Panc1 (cell line): Measurements from ENCODE around the gene PCMT1. TPM values are rescaled to one million over a fixed set of nuclear protein-coding genes. Genes with fewer than 3 reads are reported as not detected.

ENCODE experiments used
- ATAC-seq: fragments of 200-7000 bp; cut with Tn5 transposase; 2 replicates; pipeline ENCODE4 v1.9.1; 2020; ENCODE audit warnings: mild to moderate bottlenecking, moderate library complexity
- BruUV-seq: library from RNA; stranded (reverse); fragments of 400-500 nt; replicated peaks from 2 replicates; lab custom pipeline; 2021; lab: Mats Ljungman, UMichigan
- CTCF ChIA-PET: fragments of 300-600 bp; sonication (Branson Sonifier 250); formaldehyde crosslinking; loops from one replicate; lab custom pipeline; 2022; ENCODE audit warnings: antibody characterized with exemption; lab: Charles Lee
- POLR2A ChIA-PET: fragments of 300-600 bp; sonication (Branson Sonifier 250); formaldehyde crosslinking; loops from one replicate; lab custom pipeline; 2022; ENCODE audit warnings: antibody characterized with exemption; lab: Charles Lee
- DNase-seq: peaks from one replicate; pipeline ENCODE4 v3.0.0-alpha.2; 2010; ENCODE audit warnings: low read depth, low spot score
- H3K27ac ChIP-seq: 2 replicates; pipeline ENCODE4 v1.5.1; 2011; ENCODE audit warnings: mild to moderate bottlenecking, low read length, inconsistent platforms
- H3K27me3 ChIP-seq: fragments of 200-500 bp; sonication (Bioruptor generic); 2 replicates; pipeline ENCODE4 v1.6.0; 2014; ENCODE audit warnings: low read length, inconsistent platforms; ENCODE audit not compliant: control insufficient read depth, insufficient read depth
- H3K36me3 ChIP-seq: fragments of 200-500 bp; sonication (Bioruptor generic); 2 replicates; pipeline ENCODE4 v1.5.1; 2014; ENCODE audit warnings: inconsistent platforms, mild to moderate bottlenecking, low read length, moderate library complexity; ENCODE audit not compliant: control insufficient read depth, insufficient read depth
- H3K4me1 ChIP-seq: 2 replicates; pipeline ENCODE4 v1.5.1; 2011; ENCODE audit warnings: inconsistent platforms, mild to moderate bottlenecking, low read length, moderate library complexity; ENCODE audit not compliant: control insufficient read depth, insufficient read depth
- H3K4me3 ChIP-seq, 2 experiments: 2 replicates each; pipeline ENCODE4 v1.5.1; 2011 to 2012; ENCODE audit warnings: low read depth in 2 of 2, low read length in 2 of 2, mild to moderate bottlenecking in 2 of 2, inconsistent platforms in 1 of 2, moderate library complexity in 1 of 2
- H3K9me3 ChIP-seq: fragments of 200-500 bp; sonication (Bioruptor generic); 2 replicates; pipeline ENCODE4 v1.5.1; 2014; ENCODE audit warnings: low read depth, mild to moderate bottlenecking, inconsistent platforms, low read length, moderate library complexity; ENCODE audit not compliant: control insufficient read depth, insufficient read depth
- POLR2AphosphoS5 ChIP-seq: IDR thresholded peaks from 2 replicates; pipeline ENCODE4 v1.6.1; 2012; ENCODE audit warnings: mild to moderate bottlenecking, low read depth, low read length, moderate library complexity
- SIN3A ChIP-seq: IDR thresholded peaks from 2 replicates; pipeline ENCODE4 v1.6.1; 2012; ENCODE audit warnings: low read depth, mild to moderate bottlenecking, low read length, moderate library complexity, borderline replicate concordance; ENCODE audit not compliant: insufficient read depth
- TCF7L2 ChIP-seq: IDR thresholded peaks from 2 replicates; pipeline ENCODE4 v1.6.1; 2011; ENCODE audit warnings: mild to moderate bottlenecking, low read depth, low read length, inconsistent platforms
- in situ Hi-C: cut with HindIII; loops from 2 replicates; pipeline ENCODE4 v1.10.0; 2016; ENCODE audit warnings: low sequenced_read_pairs, low pct_unique_long_range_greater_than_20kb
- intact Hi-C: fragments of 100-400 bp; cut with micrococcal nuclease; formaldehyde crosslinking; loops from one replicate; pipeline ENCODE4 v1.10.0; 2022; ENCODE audit not compliant: unreplicated experiment
- total RNA-seq: library from RNA; stranded (reverse); gene quantifications from one replicate; pipeline ENCODE4 v1.2.1, GENCODE V29; 2021; ENCODE audit not compliant: unreplicated experiment
- TF ChIP-seq, protein P1 (sequence below): fragments of 450-650 bp; IDR thresholded peaks from 2 replicates; pipeline ENCODE4 v1.5.1; 2017; ENCODE audit warnings: mild to moderate bottlenecking
- TF ChIP-seq, protein P2 (sequence below), 2 experiments: IDR thresholded peaks; 2 replicates each; pipeline ENCODE4 v1.6.1; 2011 to 2012; ENCODE audit warnings: low read depth in 2 of 2, control low read depth in 1 of 2, low read length in 1 of 2, mild to moderate bottlenecking in 1 of 2, moderate library complexity in 1 of 2; ENCODE audit not compliant: insufficient read depth in 1 of 2

PCMT1 gene
- total RNA-seq, 1 experiment from 2014 or later: 118 TPM

- no peak for TF ChIP-seq POLR2AphosphoS5
- TF ChIP-seq, protein P1, sequence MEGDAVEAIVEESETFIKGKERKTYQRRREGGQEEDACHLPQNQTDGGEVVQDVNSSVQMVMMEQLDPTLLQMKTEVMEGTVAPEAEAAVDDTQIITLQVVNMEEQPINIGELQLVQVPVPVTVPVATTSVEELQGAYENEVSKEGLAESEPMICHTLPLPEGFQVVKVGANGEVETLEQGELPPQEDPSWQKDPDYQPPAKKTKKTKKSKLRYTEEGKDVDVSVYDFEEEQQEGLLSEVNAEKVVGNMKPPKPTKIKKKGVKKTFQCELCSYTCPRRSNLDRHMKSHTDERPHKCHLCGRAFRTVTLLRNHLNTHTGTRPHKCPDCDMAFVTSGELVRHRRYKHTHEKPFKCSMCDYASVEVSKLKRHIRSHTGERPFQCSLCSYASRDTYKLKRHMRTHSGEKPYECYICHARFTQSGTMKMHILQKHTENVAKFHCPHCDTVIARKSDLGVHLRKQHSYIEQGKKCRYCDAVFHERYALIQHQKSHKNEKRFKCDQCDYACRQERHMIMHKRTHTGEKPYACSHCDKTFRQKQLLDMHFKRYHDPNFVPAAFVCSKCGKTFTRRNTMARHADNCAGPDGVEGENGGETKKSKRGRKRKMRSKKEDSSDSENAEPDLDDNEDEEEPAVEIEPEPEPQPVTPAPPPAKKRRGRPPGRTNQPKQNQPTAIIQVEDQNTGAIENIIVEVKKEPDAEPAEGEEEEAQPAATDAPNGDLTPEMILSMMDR: no peak
- TF ChIP-seq, protein P2, sequence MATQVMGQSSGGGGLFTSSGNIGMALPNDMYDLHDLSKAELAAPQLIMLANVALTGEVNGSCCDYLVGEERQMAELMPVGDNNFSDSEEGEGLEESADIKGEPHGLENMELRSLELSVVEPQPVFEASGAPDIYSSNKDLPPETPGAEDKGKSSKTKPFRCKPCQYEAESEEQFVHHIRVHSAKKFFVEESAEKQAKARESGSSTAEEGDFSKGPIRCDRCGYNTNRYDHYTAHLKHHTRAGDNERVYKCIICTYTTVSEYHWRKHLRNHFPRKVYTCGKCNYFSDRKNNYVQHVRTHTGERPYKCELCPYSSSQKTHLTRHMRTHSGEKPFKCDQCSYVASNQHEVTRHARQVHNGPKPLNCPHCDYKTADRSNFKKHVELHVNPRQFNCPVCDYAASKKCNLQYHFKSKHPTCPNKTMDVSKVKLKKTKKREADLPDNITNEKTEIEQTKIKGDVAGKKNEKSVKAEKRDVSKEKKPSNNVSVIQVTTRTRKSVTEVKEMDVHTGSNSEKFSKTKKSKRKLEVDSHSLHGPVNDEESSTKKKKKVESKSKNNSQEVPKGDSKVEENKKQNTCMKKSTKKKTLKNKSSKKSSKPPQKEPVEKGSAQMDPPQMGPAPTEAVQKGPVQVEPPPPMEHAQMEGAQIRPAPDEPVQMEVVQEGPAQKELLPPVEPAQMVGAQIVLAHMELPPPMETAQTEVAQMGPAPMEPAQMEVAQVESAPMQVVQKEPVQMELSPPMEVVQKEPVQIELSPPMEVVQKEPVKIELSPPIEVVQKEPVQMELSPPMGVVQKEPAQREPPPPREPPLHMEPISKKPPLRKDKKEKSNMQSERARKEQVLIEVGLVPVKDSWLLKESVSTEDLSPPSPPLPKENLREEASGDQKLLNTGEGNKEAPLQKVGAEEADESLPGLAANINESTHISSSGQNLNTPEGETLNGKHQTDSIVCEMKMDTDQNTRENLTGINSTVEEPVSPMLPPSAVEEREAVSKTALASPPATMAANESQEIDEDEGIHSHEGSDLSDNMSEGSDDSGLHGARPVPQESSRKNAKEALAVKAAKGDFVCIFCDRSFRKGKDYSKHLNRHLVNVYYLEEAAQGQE (IDR thresholded peaks at IDR 0.05; ENCODE audit: insufficient read depth in 1 of 2, low read depth in 2 of 2, low read length in 1 of 2): no peak
- TF ChIP-seq SIN3A: no peak
- no peak for TF ChIP-seq TCF7L2
- DNase-seq: no peak
- intact Hi-C loops (no loop called here), in situ Hi-C loops (no loop called here)
- CTCF ChIA-PET: no interaction called here
- no peak overlapping the region for H3K4me3 ChIP-seq
- ATAC-seq: no peak
- no TSS peak for BruUV-seq
- H3K27me3 ChIP-seq: no peaks in the 10 kb centered on the region
- H3K36me3 ChIP-seq: peaks cover 5% of the 10 kb centered on the region
- POLR2A ChIA-PET: interaction anchor here (0.6 kb wide), 1 partner anchor 60 kb away, joined by 4 read pairs; no protein-coding TSS in a partner anchor
- H3K27ac ChIP-seq: no peak overlapping the region
- H3K9me3 ChIP-seq: no peaks in the 10 kb centered on the region
- no peaks in the 10 kb centered on the region for H3K4me1 ChIP-seq
These were observed 34.0 kb downstream of the PCMT1 start for GRCh38 chr6:149783551-149783950.

DNA sequence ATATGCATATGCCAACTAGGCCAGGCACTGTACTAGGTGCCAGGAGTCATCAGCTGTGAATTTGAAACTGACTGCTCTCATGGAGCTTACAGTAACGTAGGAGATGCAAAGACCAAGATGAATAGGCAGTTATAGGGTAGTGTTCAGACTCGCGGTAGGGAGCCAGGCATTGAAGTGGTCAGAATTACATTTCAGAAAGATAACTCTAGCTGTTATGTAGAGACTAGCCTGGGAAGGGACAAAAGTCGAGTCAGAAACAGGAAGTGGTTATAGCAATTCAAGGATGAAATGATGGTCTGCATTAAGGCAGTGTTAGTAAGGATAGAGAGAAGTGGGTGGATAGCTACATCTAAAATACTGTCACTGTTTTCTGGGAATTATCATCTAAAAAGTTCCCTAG, 56.6 kb downstream of the PCMT1 start:
- intact Hi-C loops (no loop called here), in situ Hi-C loops (no loop called here)
- H3K36me3 ChIP-seq: peaks cover 16% of the 10 kb centered on the region; the same call in 1 of the 2 replicates
- no peaks in the 10 kb centered on the region for H3K27me3 ChIP-seq
- ATAC-seq (no peak), DNase-seq (no peak)
- BruUV-seq: no TSS peak
- H3K9me3 ChIP-seq: no peaks in the 10 kb centered on the region
- TF ChIP-seq, protein P1: no peak
- no peak overlapping the region for H3K27ac ChIP-seq
- H3K4me3 ChIP-seq: no peak overlapping the region
- ChIA-PET CTCF (interaction anchor here (0.9 kb wide), 1 partner anchor 29 kb away, joined by 3 read pairs; no protein-coding TSS in a partner anchor), POLR2A (no interaction called here)
- no peaks in the 10 kb centered on the region for H3K4me1 ChIP-seq
